Measurements from ENCODE around the gene TOM1L1.

Gene TOM1L1

DNA sequence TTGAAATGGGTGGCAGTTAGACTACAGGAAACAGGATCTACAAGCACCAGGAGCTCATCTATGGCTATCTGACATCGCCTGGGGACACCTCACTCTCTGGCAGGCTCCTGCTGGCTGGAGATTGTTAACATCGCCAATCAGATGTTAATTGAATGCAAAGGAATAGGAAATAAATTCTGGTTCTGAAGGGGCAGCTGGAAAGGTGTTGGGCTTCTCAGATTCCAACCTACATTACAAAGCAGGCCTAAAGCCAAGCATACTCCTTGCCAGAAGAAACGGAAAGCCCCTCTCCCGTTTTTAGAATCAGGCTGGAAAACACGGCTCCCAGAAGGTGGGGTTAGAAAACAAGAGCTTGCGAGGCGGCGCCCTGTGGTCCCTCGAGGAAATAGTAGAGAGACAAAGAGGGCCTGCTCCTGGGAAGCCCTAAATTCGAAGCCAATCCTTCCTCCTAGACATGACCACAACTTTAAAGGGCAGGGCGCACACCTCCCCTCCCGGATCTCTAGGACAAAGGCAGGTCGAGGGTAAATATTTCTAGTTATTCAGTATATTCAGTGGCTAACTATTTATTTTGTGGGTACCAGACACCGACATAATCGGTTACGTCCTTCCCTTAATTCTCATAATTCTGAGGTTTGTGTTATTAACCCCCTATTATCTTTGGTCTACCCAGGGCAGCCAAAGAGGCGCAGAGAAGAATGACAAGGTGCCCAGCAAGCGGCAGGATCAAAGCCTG is 763 bp upstream of the TOM1L1 start:
- 0 out of 2 replicates have a peak, but pooled peaks cover 3% of the 10 kb centered on the region for H3K27me3 ChIP-seq (ENCODE audit: insufficient read depth, low read length)
- no peaks in the 10 kb centered on the region for H3F3A ChIP-seq (ENCODE audit: insufficient read depth, low read length)
- TF ChIP-seq, protein P1, sequence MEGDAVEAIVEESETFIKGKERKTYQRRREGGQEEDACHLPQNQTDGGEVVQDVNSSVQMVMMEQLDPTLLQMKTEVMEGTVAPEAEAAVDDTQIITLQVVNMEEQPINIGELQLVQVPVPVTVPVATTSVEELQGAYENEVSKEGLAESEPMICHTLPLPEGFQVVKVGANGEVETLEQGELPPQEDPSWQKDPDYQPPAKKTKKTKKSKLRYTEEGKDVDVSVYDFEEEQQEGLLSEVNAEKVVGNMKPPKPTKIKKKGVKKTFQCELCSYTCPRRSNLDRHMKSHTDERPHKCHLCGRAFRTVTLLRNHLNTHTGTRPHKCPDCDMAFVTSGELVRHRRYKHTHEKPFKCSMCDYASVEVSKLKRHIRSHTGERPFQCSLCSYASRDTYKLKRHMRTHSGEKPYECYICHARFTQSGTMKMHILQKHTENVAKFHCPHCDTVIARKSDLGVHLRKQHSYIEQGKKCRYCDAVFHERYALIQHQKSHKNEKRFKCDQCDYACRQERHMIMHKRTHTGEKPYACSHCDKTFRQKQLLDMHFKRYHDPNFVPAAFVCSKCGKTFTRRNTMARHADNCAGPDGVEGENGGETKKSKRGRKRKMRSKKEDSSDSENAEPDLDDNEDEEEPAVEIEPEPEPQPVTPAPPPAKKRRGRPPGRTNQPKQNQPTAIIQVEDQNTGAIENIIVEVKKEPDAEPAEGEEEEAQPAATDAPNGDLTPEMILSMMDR (IDR thresholded peaks at IDR 0.05; ENCODE audit: low read length) = no peak
- no peak for TF ChIP-seq EZH2 (IDR thresholded peaks at IDR 0.05; ENCODE audit: borderline replicate concordance, low read length)
- H3K4me1 ChIP-seq (ENCODE audit: insufficient read depth, low read length, severe bottlenecking) = no peaks in the 10 kb centered on the region
- H3K79me2 ChIP-seq (ENCODE audit: insufficient read depth, low read length) = no peaks in the 10 kb centered on the region
- no peak overlapping the region for H3K27ac ChIP-seq (ENCODE audit: low read depth, low read length, poor library complexity, severe bottlenecking)
- H3K9ac ChIP-seq (ENCODE audit: low read length) = no peak overlapping the region
- no peaks in the 10 kb centered on the region for H3K36me3 ChIP-seq (ENCODE audit: insufficient read depth, low read length)
- H4K20me1 ChIP-seq (ENCODE audit: insufficient read depth, low read length) = no peaks in the 10 kb centered on the region
- H3K4me3 ChIP-seq (ENCODE audit: low read depth, low read length, poor library complexity, severe bottlenecking) = no peak overlapping the region
- no peak overlapping the region for H3K4me2 ChIP-seq (ENCODE audit: low read length)
- H3K9me2 ChIP-seq (ENCODE audit: low read depth, low read length) = no peaks in the 10 kb centered on the region
- H2AFZ ChIP-seq (ENCODE audit: low read length) = no peak overlapping the region
- no peaks in the 10 kb centered on the region for H3K9me3 ChIP-seq (ENCODE audit: low read length)

GRCh38 chr17:54901230-54901822 is 674 bp downstream of the TOM1L1 start:
- Histone ChIP-seq H3K9ac (ENCODE audit: low read length) (no peak overlapping the region), H3K4me3 (ENCODE audit: low read depth, low read length, poor library complexity, severe bottlenecking) (no peak overlapping the region), H3K36me3 (ENCODE audit: insufficient read depth, low read length) (no peaks in the 10 kb centered on the region), H3K9me3 (ENCODE audit: low read length) (no peaks in the 10 kb centered on the region), H3K27me3 (ENCODE audit: insufficient read depth, low read length) (0 out of 2 replicates have a peak, but pooled peaks cover 3% of the 10 kb centered on the region), H3K9me2 (ENCODE audit: low read depth, low read length) (no peaks in the 10 kb centered on the region), H2AFZ (ENCODE audit: low read length) (no peak overlapping the region), H3K4me2 (ENCODE audit: low read length) (no peak overlapping the region), H3K4me1 (ENCODE audit: insufficient read depth, low read length, severe bottlenecking) (no peaks in the 10 kb centered on the region), H3K79me2 (ENCODE audit: insufficient read depth, low read length) (no peaks in the 10 kb centered on the region), H4K20me1 (ENCODE audit: insufficient read depth, low read length) (no peaks in the 10 kb centered on the region), H3K27ac (ENCODE audit: low read depth, low read length, poor library complexity, severe bottlenecking) (no peak overlapping the region), H3F3A (ENCODE audit: insufficient read depth, low read length) (no peaks in the 10 kb centered on the region)
- no peak for TF ChIP-seq EZH2 (IDR thresholded peaks at IDR 0.05; ENCODE audit: borderline replicate concordance, low read length)
- TF ChIP-seq, protein P1 (IDR thresholded peaks at IDR 0.05; ENCODE audit: low read length) = no peak

DNA sequence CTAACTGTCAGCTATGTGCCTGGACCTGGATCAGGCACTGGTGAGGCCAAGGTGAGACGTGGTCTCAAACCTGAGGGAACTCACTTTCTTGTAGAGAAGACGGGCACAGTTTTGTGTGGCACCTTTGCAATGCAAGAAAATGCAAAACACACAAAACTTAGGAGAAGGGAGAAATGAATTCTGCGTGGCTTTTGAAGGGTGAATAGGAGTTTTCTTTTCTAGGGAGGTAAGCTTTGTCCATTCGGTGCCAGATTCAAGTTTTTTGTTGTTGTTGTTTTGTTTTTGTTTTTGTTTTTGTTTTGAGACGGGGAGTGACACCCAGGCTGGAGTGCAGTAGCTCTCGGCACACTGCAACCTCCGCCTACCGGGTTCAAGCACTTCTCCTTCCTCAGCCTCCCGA is 1.4 kb downstream of the TOM1L1 start:
- no peaks in the 10 kb centered on the region for H3F3A ChIP-seq (ENCODE audit: insufficient read depth, low read length)
- H3K27me3 ChIP-seq (ENCODE audit: insufficient read depth, low read length) = 0 out of 2 replicates have a peak, but pooled peaks cover 3% of the 10 kb centered on the region
- no peaks in the 10 kb centered on the region for H3K4me1 ChIP-seq (ENCODE audit: insufficient read depth, low read length, severe bottlenecking)
- no peaks in the 10 kb centered on the region for H3K9me3 ChIP-seq (ENCODE audit: low read length)
- no peaks in the 10 kb centered on the region for H4K20me1 ChIP-seq (ENCODE audit: insufficient read depth, low read length)
- no peak overlapping the region for H3K4me2 ChIP-seq (ENCODE audit: low read length)
- no peak overlapping the region for H3K4me3 ChIP-seq (ENCODE audit: low read depth, low read length, poor library complexity, severe bottlenecking)
- H3K9me2 ChIP-seq (ENCODE audit: low read depth, low read length) = no peaks in the 10 kb centered on the region
- TF ChIP-seq, protein P1 (IDR thresholded peaks at IDR 0.05; ENCODE audit: low read length) = no peak
- TF ChIP-seq EZH2 (IDR thresholded peaks at IDR 0.05; ENCODE audit: borderline replicate concordance, low read length) = no peak
- no peak overlapping the region for H2AFZ ChIP-seq (ENCODE audit: low read length)
- H3K36me3 ChIP-seq (ENCODE audit: insufficient read depth, low read length) = no peaks in the 10 kb centered on the region
- H3K9ac ChIP-seq (ENCODE audit: low read length) = no peak overlapping the region
- H3K79me2 ChIP-seq (ENCODE audit: insufficient read depth, low read length) = no peaks in the 10 kb centered on the region
- no peak overlapping the region for H3K27ac ChIP-seq (ENCODE audit: low read depth, low read length, poor library complexity, severe bottlenecking)
